Gastrocnemius medialis (tissue), 4 donors: Measurements from ENCODE around the gene DMKN. TPM values are rescaled to one million over a fixed set of nuclear protein-coding genes. Genes with fewer than 3 reads are reported as not detected.

Experiments
- ATAC-seq, 2 donors: fragments of 150-250 bp; one replicate each; pipeline ENCODE4 v1.9.1; 2016
- DNase-seq, 2 donors: peaks; one replicate each; pipeline ENCODE4 v3.0.0-alpha.2; 2019
- H3K27ac ChIP-seq, 4 donors: fragments of 200-600 bp; sonication (generic); 1 replicate in 1 of 4; 2 replicates in 3 of 4; pipeline ENCODE4 v1.5.1; 2016 to 2018; ENCODE audit warnings: mild to moderate bottlenecking in 2 of 4, moderate library complexity in 1 of 4
- H3K27me3 ChIP-seq, 3 donors: fragments of 200-600 bp; sonication (generic) in 2 of 3; 1 replicate in 1 of 3; 2 replicates in 2 of 3; pipeline versions ENCODE4 v1.5.1 to v1.6.0; 2016 to 2019; ENCODE audit warnings: mild to moderate bottlenecking in 1 of 3, moderate library complexity in 1 of 3
- H3K36me3 ChIP-seq, 2 donors: fragments of 200-600 bp; sonication (generic) in 1 of 2; one replicate each; pipeline ENCODE4 v1.5.1; 2017 to 2018
- H3K4me1 ChIP-seq, 2 donors: fragments of 200-600 bp; sonication (generic) in 1 of 2; one replicate each; pipeline ENCODE4 v1.5.1; 2016 to 2017; ENCODE audit warnings: mild to moderate bottlenecking in 2 of 2
- H3K4me3 ChIP-seq, 4 donors: fragments of 200-600 bp; sonication (generic) in 3 of 4; 1 replicate in 1 of 4; 2 replicates in 3 of 4; pipeline ENCODE4 v1.5.1; 2016 to 2019; ENCODE audit warnings: mild to moderate bottlenecking in 2 of 4
- H3K9me3 ChIP-seq, 3 donors: fragments of 200-600 bp; sonication (generic) in 2 of 3; 1 replicate in 1 of 3; 2 replicates in 2 of 3; pipeline ENCODE4 v1.5.1; 2016 to 2019
- CTCF ChIP-seq, 5 experiments: fragments of 450-650 bp in 3 of 5; fragments of 200-600 bp in 2 of 5; sonication (generic) in 2 of 5; IDR thresholded peaks in 4 of 5; conservative IDR thresholded peaks in 1 of 5; 1 replicate in 4 of 5; 2 replicates in 1 of 5; pipeline ENCODE4 v1.5.1; 2016 to 2019; ENCODE audit warnings: antibody characterized with exemption in 5 of 5, mild to moderate bottlenecking in 3 of 5, moderate library complexity in 3 of 5
- POLR2A ChIP-seq, 2 donors: fragments of 450-650 bp; IDR thresholded peaks; one replicate each; pipeline ENCODE4 v1.6.1; 2017; ENCODE audit warnings: antibody characterized with exemption in 2 of 2, mild to moderate bottlenecking in 2 of 2, moderate library complexity in 2 of 2
- in situ Hi-C, 4 donors: fragments of 200-750 bp; cut with MboI; loops; one replicate each; pipeline versions ENCODE4 v1.15.0 to v1.8.0; 2017; ENCODE audit warnings: low sequenced_read_pairs in 4 of 4
- intact Hi-C: fragments of 100-400 bp; cut with DNase I; formaldehyde crosslinking; loops from one replicate; pipeline ENCODE4 v1.15.1; 2023; ENCODE audit warnings: low total_unique reads
- total RNA-seq, 4 donors: library from RNA; depleted of rRNA; stranded (reverse); fragments of >200 nt; gene quantifications; one replicate each; pipeline versions ENCODE4 v1.1.0 to v1.2.3, GENCODE V29; 2016

DMKN gene
- total RNA-seq, 4 donors from 2014 or later, result 0.89 TPM; not detected in 3

DNA sequence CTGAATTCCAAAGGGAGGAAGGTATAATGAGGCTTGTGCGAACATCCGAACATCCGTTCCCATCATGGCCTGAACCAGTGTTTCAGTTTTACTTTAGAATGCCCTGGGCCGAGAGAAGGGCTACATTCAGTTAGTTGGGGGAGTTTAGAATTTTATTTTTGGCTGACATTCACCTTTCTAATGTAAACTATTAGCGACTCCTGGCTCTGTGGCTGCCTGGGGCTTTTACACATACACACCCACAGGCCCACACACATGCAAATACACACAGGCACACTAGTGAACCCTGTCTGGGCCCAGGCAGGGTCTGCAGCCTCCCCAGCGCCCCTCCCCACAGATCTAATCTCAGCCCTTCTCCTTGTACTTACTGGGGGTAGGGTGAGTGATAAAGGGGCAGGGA, 25.9 kb upstream of the DMKN start:
- ATAC-seq (no peak), DNase-seq (no peak)
- H3K4me3 ChIP-seq, result no peak overlapping the region
- intact Hi-C loops, result no loop called here
- no peak overlapping the region for H3K27ac ChIP-seq
- no peaks in the 10 kb centered on the region for H3K36me3 ChIP-seq
- in situ Hi-C loops, result loop anchor here in 1 of 4 donors (25.0 kb wide), 1 partner anchor 173 kb away; the partner anchor contains the start of genes KMT2B and ZBTB32
- no peaks in the 10 kb centered on the region for H3K9me3 ChIP-seq
- peaks cover 2% of the 10 kb centered on the region in 2 donors for H3K4me1 ChIP-seq
- TF ChIP-seq CTCF (IDR thresholded peaks at IDR 0.05 in 4 of 5, conservative IDR thresholded peaks at IDR 0.05 in 1 of 5) (no peak), POLR2A (IDR thresholded peaks at IDR 0.05) (no peak)
- H3K27me3 ChIP-seq, result peaks cover 5 to 12% (median 7%) of the 10 kb centered on the region in 3 donors

DNA sequence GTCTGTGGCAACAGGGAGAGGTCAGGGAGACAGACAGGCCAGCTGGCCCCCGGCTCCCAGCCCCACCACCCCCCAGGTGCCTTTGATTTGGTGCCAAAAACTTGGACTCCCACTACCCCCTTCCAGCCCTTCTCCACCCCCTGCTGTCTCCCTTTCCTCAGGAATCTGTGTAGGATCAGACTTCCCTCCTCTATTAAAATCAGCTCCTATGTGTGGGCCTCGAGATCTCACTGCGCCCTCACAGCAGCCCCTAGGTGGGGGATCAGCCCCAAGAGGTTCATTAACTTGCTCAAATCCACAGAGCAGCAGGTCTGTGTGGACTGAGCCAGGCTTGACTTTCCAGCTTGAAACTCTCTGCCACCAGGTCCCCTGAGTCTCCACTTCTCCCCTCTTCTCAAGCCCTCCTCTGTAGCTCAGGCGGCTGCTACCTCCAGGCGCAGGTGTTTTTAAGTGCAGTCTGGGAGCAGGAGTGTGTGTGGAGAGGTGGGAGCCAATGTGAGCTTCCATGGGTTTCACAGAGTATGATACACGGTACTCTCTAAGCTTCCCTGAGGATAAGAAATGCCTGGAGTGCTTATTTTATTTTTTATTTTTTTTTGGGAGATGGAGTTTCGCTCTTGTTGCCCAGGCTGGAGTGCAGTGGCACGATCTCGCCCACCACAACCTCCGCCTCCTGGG, 21.5 kb upstream of the DMKN start:
- H3K4me3 ChIP-seq, result no peak overlapping the region
- DNase-seq (no peak), ATAC-seq (no peak)
- no peaks in the 10 kb centered on the region for H3K36me3 ChIP-seq
- no peak for TF ChIP-seq CTCF (IDR thresholded peaks at IDR 0.05 in 4 of 5, conservative IDR thresholded peaks at IDR 0.05 in 1 of 5)
- in situ Hi-C loops (loop anchor here in 1 of 4 donors (25.0 kb wide), 1 partner anchor 177 kb away; the partner anchor contains the start of genes KMT2B and ZBTB32), intact Hi-C loops (no loop called here)
- H3K9me3 ChIP-seq, result no peaks in the 10 kb centered on the region
- peaks cover 27 to 46% (median 37%) of the 10 kb centered on the region in 3 donors for H3K27me3 ChIP-seq
- no peak overlapping the region for H3K27ac ChIP-seq
- no peaks in the 10 kb centered on the region for H3K4me1 ChIP-seq

DNA sequence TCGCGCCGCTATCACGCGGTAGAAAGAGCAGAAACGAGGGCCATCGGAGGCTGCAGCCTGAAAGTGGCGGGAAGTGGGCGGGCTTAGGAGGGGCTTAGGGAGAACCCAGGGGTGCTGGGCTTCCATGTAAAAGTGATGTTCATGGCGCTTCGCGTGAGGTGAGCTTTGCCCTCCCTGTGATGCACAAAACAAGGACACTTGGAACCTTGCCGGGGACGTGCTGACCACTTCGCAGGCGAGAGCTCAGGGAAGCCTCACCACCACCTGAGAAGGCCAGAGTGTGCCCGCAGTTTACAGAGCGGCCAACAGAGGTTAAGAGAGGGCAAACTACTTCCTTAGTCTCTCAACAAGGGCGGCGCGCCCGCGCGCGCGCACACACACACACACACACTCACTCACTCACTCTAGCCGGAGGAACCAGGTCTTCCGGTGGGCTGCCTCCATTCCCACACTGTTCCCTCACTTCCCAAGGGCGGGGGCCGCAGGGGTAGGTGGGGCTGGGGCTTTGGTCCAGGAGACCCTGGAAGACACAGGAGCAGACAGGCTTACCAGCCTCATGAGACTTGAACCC, 20.5 kb upstream of the DMKN start:
- H3K9me3 ChIP-seq, result no peaks in the 10 kb centered on the region
- H3K4me3 ChIP-seq, result no peak overlapping the region
- intact Hi-C loops, result no loop called here
- TF ChIP-seq POLR2A (IDR thresholded peaks at IDR 0.05) (no peak), CTCF (IDR thresholded peaks at IDR 0.05 in 4 of 5, conservative IDR thresholded peaks at IDR 0.05 in 1 of 5) (no peak)
- H3K36me3 ChIP-seq, result no peaks in the 10 kb centered on the region
- DNase-seq (no peak), ATAC-seq (no peak)
- in situ Hi-C loops, result loop anchor here in 1 of 4 donors (25.0 kb wide), 1 partner anchor 178 kb away; the partner anchor contains the start of genes KMT2B and ZBTB32
- no peaks in the 10 kb centered on the region for H3K4me1 ChIP-seq
- no peak overlapping the region for H3K27ac ChIP-seq
- H3K27me3 ChIP-seq, result peaks cover 33 to 56% (median 45%) of the 10 kb centered on the region in 3 donors

DNA sequence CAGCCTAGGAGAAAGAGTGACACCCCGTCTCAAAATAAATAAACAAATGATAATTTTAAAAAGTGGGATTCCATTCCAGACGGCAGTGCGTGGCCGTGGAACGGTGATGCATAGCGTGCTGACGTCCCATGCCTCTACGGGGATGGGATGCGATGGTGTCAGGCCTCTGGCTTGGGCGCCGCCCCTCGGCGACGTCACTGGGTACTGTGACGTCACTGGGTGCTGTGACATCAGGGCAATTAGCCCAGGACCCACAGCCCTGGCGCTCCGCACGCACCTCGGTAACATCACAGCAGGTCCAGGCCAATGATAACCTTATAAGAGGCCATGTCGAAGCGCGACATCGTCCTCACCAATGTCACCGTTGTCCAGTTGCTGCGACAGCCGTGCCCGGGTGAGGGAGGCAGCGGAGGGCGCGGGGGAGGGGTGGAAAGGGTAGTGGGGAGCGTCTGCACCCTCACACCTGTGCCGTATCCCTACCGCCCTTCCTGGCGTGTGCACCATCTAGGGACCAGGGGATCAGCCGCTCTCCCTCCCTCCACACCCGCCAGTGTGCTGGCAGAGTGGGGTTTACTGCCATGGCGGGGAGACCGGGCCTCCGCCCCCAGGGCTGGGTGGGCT, 19.9 kb upstream of the DMKN start, which contains the start of gene GAPDHS:
GAPDHS (plus strand) TSS at position 256 of the 621 bp plus-strand sequence; CDS start at position 328, 72 bp downstream.
- H3K27ac ChIP-seq, result no peak within 1 kb of the TSS
- no peak for TF ChIP-seq CTCF (IDR thresholded peaks at IDR 0.05 in 4 of 5, conservative IDR thresholded peaks at IDR 0.05 in 1 of 5)
- no peak for TF ChIP-seq POLR2A (IDR thresholded peaks at IDR 0.05)
- DNase-seq (no peak), ATAC-seq (no peak)
- no peaks in the 10 kb centered on the region for H3K36me3 ChIP-seq
- in situ Hi-C loops (loop anchor here in 1 of 4 donors (25.0 kb wide), 1 partner anchor 179 kb away; the partner anchor contains the start of genes KMT2B and ZBTB32), intact Hi-C loops (no loop called here)
- no peaks in the 10 kb centered on the region for H3K4me1 ChIP-seq
- no peak within 1 kb of the TSS for H3K4me3 ChIP-seq
- H3K9me3 ChIP-seq, result no peaks in the 10 kb centered on the region
- peaks cover 33 to 60% (median 47%) of the 10 kb centered on the region in 3 donors for H3K27me3 ChIP-seq
